OCI-LY7 (cell line): Measurements from ENCODE around the gene EDEM3. TPM values are rescaled to one million over a fixed set of nuclear protein-coding genes. Genes with fewer than 3 reads are reported as not detected.

Experiments used
- BruUV-seq: library from RNA; stranded (reverse); fragments of 400-500 nt; replicated peaks from 2 replicates; lab custom pipeline; 2021; lab: Mats Ljungman, UMichigan
- CTCF ChIA-PET: fragments of 300-600 bp; sonication (Branson Sonifier 250); formaldehyde crosslinking; loops from one replicate; lab custom pipeline; 2022; ENCODE audit warnings: antibody characterized with exemption; ENCODE audit not compliant: unreplicated experiment; lab: Charles Lee
- POLR2A ChIA-PET: fragments of 300-600 bp; sonication (Branson Sonifier 250); formaldehyde crosslinking; loops from one replicate; lab custom pipeline; 2022; ENCODE audit warnings: antibody characterized with exemption; lab: Charles Lee
- DNase-seq: peaks from one replicate; pipeline ENCODE4 v3.0.0-alpha.2; 2015; ENCODE audit warnings: low spot score
- H2AFZ ChIP-seq: fragments of 200-600 bp; sonication (generic), shearing (Covaris generic); 2 replicates; pipeline ENCODE4 v1.6.1; 2014; ENCODE audit warnings: mild to moderate bottlenecking, antibody characterized with exemption, low read length, moderate library complexity
- H3K27ac ChIP-seq: fragments of 200-600 bp; sonication (generic); 2 replicates; pipeline ENCODE4 v1.5.1; 2014; ENCODE audit warnings: mixed run types, low read depth, mild to moderate bottlenecking, moderate library complexity, low read length, inconsistent platforms; ENCODE audit not compliant: poor library complexity, severe bottlenecking
- H3K36me3 ChIP-seq: fragments of 200-600 bp; sonication (generic); 2 replicates; pipeline ENCODE4 v1.6.1; 2014; ENCODE audit warnings: mild to moderate bottlenecking, antibody characterized with exemption, low read length, moderate library complexity, mixed read lengths; ENCODE audit not compliant: insufficient read depth
- H3K4me1 ChIP-seq: fragments of 200-600 bp; sonication (generic); 2 replicates; pipeline ENCODE4 v1.5.1; 2014; ENCODE audit warnings: mild to moderate bottlenecking, low read length; ENCODE audit not compliant: insufficient read depth, poor library complexity, severe bottlenecking
- H3K4me2 ChIP-seq: fragments of 200-600 bp; sonication (generic); 2 replicates; pipeline ENCODE4 v1.6.1; 2014; ENCODE audit warnings: mild to moderate bottlenecking, low read length
- H3K4me3 ChIP-seq: fragments of 200-600 bp; sonication (generic); 2 replicates; pipeline ENCODE4 v1.5.1; 2014; ENCODE audit warnings: mild to moderate bottlenecking, low read depth, low read length; ENCODE audit not compliant: poor library complexity, severe bottlenecking
- H3K79me2 ChIP-seq: fragments of 200-600 bp; sonication (generic); 2 replicates; pipeline ENCODE4 v1.6.1; 2016; ENCODE audit warnings: low read depth, mild to moderate bottlenecking, low read length, moderate library complexity, mixed read lengths; ENCODE audit not compliant: insufficient read depth
- H3K9me2 ChIP-seq: fragments of 200-600 bp; sonication (generic); 2 replicates; pipeline ENCODE4 v1.6.1; 2016; ENCODE audit warnings: mild to moderate bottlenecking, low read length, mixed read lengths; ENCODE audit not compliant: insufficient read depth
- H3K9me3 ChIP-seq: fragments of 200-600 bp; sonication (generic); 2 replicates; pipeline ENCODE4 v1.6.1; 2014; ENCODE audit warnings: mild to moderate bottlenecking, mixed run types, low read length, mixed read lengths
- H4K20me1 ChIP-seq: fragments of 200-600 bp; sonication (generic); 2 replicates; pipeline ENCODE4 v1.6.1; 2014; ENCODE audit warnings: mild to moderate bottlenecking, antibody characterized with exemption, low read length, moderate library complexity, mixed read lengths; ENCODE audit not compliant: insufficient read depth
- EZH2phosphoT487 ChIP-seq: fragments of 200-600 bp; sonication (generic); IDR thresholded peaks from 2 replicates; pipeline ENCODE4 v1.6.1; 2018; ENCODE audit warnings: low read depth, borderline replicate concordance, mild to moderate bottlenecking, mixed run types, antibody characterized with exemption, low read length, moderate library complexity, mixed read lengths
- intact Hi-C: fragments of 100-400 bp; cut with micrococcal nuclease; formaldehyde crosslinking; loops from one replicate; pipeline ENCODE4 v1.10.0; 2022; ENCODE audit not compliant: unreplicated experiment
- total RNA-seq, 2 experiments: library from RNA; depleted of rRNA in 1 of 2; stranded (reverse); fragments of >200 nt in 1 of 2; shearing (Covaris generic) in 1 of 2; gene quantifications; 2 replicates each; pipeline ENCODE4 v1.2.3, GENCODE V29; 2014 to 2022
- TF ChIP-seq, protein P1 (sequence below): fragments of 200-600 bp; sonication (generic); conservative IDR thresholded peaks from 2 replicates; pipeline ENCODE4 v1.5.1; 2014; ENCODE audit warnings: mild to moderate bottlenecking, antibody characterized with exemption, low read length, moderate library complexity, mixed read lengths

EDEM3 gene
- total RNA-seq, 2 experiments from 2014 or later = 19.5 to 27.4 TPM

DNA sequence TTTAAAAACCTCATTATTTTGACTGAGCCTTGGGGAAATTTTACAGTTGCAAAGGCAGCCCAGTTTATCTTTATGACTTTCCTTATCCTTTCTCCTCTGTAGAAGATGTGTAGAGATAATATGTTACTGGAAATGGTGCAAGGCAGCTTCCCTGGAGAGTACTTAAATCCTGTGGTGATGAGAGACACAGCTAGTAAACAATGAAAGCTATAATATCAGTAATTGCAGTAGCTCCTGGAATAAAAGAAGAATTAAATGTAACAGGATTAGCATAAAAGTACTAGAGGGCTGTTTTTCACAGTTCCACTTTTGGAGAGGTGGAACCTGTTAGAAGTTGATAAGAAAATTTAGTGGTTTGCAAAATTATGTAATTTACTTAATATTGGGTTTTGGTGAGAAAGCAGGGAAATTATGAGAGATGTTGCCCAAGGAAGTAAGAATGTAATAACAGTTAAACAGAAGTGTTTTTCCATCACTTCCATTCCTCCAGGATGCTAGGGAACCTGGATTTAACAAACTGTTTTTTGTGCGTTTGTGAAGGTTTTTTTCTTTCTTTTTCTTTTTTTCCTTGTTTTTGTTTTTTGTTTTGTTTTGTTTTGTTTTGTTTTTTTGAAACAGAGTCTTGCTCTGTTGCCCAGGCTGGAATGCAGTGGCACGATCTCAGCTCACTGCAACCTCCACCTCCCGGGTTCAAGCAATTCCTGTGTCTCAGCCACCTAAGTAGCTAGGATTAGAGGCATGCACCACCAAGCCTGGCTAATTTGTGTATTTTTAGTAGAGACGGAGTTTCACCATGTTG, 15.7 kb upstream of the EDEM3 start:
- DNase-seq = no peak
- ChIA-PET CTCF (no interaction called here), POLR2A (no interaction called here)
- Histone ChIP-seq H3K9me2 (no peaks in the 10 kb centered on the region), H3K4me3 (no peak overlapping the region), H3K36me3 (no peaks in the 10 kb centered on the region), H4K20me1 (no peaks in the 10 kb centered on the region), H3K4me1 (no peaks in the 10 kb centered on the region), H2AFZ (no peak overlapping the region), H3K79me2 (no peaks in the 10 kb centered on the region), H3K4me2 (no peak overlapping the region), H3K27ac (no peak overlapping the region), H3K9me3 (no peaks in the 10 kb centered on the region)
- no TSS peak for BruUV-seq
- intact Hi-C loops = no loop called here
- no peak for TF ChIP-seq EZH2phosphoT487
- TF ChIP-seq, protein P1, sequence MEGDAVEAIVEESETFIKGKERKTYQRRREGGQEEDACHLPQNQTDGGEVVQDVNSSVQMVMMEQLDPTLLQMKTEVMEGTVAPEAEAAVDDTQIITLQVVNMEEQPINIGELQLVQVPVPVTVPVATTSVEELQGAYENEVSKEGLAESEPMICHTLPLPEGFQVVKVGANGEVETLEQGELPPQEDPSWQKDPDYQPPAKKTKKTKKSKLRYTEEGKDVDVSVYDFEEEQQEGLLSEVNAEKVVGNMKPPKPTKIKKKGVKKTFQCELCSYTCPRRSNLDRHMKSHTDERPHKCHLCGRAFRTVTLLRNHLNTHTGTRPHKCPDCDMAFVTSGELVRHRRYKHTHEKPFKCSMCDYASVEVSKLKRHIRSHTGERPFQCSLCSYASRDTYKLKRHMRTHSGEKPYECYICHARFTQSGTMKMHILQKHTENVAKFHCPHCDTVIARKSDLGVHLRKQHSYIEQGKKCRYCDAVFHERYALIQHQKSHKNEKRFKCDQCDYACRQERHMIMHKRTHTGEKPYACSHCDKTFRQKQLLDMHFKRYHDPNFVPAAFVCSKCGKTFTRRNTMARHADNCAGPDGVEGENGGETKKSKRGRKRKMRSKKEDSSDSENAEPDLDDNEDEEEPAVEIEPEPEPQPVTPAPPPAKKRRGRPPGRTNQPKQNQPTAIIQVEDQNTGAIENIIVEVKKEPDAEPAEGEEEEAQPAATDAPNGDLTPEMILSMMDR = no peak

DNA sequence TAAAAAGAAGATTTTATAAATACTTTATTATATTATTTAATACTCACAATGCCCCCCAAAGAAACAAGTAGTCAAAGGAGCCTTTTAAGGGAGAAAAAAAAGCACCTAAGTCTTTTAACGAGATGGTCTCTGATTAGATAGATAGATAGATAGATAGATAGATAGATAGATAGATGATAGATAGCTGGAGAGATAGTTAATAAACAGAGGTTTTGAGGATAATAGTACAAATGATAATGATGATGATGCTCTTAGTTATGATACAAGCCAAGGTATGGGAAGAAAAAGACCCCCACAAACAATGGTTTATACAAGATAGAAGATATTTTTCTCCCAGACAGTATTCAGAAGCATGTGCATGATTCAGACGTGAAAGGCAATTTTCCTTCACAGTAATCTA, 14.6 kb upstream of the EDEM3 start:
- no peaks in the 10 kb centered on the region for H3K79me2 ChIP-seq
- no peaks in the 10 kb centered on the region for H3K9me3 ChIP-seq
- H3K4me3 ChIP-seq = no peak overlapping the region
- H3K36me3 ChIP-seq = no peaks in the 10 kb centered on the region
- H4K20me1 ChIP-seq = no peaks in the 10 kb centered on the region
- no peaks in the 10 kb centered on the region for H3K9me2 ChIP-seq
- no peak overlapping the region for H3K27ac ChIP-seq
- no peaks in the 10 kb centered on the region for H3K4me1 ChIP-seq
- TF ChIP-seq, protein P1 = no peak
- no peak for TF ChIP-seq EZH2phosphoT487
- ChIA-PET POLR2A (no interaction called here), CTCF (no interaction called here)
- H2AFZ ChIP-seq = no peak overlapping the region
- no peak for DNase-seq
- intact Hi-C loops = no loop called here
- no peak overlapping the region for H3K4me2 ChIP-seq
- BruUV-seq = no TSS peak

DNA sequence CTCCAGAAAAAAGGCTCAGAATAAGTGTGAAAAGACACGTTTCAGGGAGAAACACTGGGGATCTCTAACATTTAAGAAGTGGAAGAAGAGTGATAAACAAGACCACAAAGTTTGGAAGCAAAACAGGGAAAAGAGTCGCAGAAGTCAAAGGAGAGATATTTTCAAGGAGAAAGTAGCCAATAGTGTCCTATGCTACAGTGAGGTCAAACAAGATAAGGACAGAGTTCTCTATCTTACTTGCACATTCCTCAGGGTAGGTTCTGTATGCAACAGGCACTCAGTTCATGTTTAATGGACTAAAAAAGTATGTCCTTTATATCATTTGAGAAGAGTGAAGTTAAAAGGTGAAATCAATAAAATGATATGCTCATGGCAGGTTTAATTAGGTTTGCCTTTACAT, 13.8 kb upstream of the EDEM3 start:
- Histone ChIP-seq H3K4me2 (no peak overlapping the region), H3K27ac (no peak overlapping the region), H3K9me3 (no peaks in the 10 kb centered on the region), H3K79me2 (no peaks in the 10 kb centered on the region), H4K20me1 (no peaks in the 10 kb centered on the region), H3K36me3 (no peaks in the 10 kb centered on the region), H3K4me1 (no peaks in the 10 kb centered on the region), H2AFZ (no peak overlapping the region), H3K4me3 (no peak overlapping the region), H3K9me2 (no peaks in the 10 kb centered on the region)
- DNase-seq = no peak
- BruUV-seq = no TSS peak
- POLR2A ChIA-PET = no interaction called here
- CTCF ChIA-PET = no interaction called here
- intact Hi-C loops = no loop called here
- TF ChIP-seq, protein P1 = no peak
- TF ChIP-seq EZH2phosphoT487 = no peak
